AG08395 (cell line): ENCODE data around the gene LYZL2.
"Not testable (repeated sequence)": the region's sequence is repeated elsewhere in the genome, so short reads cannot be mapped to it uniquely, and the experiment has no call there.

Source experiments
- DNase-seq: peaks from one replicate; pipeline ENCODE4 v3.0.0; 2012; ENCODE audit warnings: mixed read lengths, low spot score

LYZL2 gene

GRCh38 chr10:30594077-30594476 is 35.5 kb downstream of the LYZL2 start:
- DNase-seq, result no peak

GRCh38 chr10:30592770-30593169 is 36.8 kb downstream of the LYZL2 start:
- not testable (repeated sequence) for DNase-seq

- peak; percentile 55 for DNase-seq
Measured at GRCh38 chr10:30591249-30591670, 38.3 kb downstream of the LYZL2 start.

DNA sequence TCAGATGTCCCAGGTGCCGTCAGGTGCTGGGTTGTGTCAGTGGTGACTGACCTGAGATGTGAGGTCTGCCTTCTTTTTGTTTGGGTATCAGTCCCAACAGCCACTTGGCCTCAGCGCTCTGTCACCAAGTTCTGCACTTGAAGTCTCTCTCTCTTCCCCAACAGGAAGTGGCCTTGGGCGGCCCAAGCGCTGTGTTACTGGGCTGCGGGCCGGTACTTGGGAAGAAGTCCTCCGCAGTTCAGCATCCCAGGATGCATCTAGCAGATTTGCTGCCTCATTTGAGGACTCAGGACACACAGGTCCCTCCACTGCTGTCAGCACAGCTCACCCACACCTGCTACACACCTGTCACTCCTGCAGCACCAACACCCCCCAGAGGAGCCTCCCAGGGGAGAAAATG is 40.1 kb downstream of the LYZL2 start:
- DNase-seq, result no peak

GRCh38 chr10:30587522-30588031 is 42.0 kb downstream of the LYZL2 start:
- no peak for DNase-seq

DNA sequence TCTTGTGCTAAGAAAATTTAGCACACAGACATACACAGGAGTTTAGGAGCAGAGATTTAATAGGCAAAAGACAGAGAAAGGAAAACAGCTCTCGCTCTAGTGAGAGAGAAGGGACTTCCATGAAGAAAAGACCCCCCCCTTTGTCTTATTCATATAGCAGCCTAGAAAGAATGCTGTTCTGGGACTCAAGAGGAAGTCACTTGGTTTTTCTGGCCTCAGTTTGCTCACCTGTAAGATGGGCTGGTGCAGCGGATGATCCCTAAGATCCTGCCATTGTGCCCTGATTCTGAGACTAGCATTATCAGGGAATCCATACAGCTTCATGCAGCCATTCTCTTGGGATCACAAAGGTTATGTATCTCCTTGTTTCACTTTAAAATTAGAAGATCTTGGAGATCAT is 42.7 kb downstream of the LYZL2 start:
- no peak for DNase-seq

DNA sequence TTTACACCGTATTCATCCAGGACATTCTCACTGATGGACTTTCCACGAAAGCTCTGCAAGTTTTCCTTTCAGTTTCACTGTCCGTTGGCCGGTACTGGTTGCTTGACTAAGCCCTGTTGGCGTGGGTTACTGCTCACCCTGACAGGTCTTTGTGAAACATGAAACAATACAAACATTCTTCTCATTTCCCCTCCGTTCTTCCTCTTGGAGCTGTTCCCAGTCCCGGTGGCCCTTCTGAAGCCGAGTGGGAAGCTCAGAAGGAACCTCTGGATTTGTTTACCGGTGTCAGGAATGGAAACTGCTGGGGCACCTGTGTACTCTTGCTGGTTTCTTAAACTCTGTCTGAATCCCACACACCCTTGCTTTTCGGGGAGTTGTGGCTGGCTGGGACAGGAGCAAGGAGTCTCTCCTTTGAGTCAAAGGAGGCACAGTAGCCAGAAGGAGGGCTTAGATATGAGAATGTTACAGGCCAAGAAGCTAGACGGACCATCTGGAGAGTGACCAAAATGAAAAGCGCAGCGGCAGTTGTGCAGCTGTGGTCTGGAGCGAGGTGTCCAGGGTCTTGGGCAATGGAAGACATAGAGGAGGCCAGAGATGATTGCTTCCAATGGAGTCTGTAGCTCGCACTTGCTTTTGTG is 45.7 kb downstream of the LYZL2 start:
- peak; percentile 68 for DNase-seq

- DNase-seq, result peak; percentile 71
Measured at GRCh38 chr10:30581779-30582380, 47.7 kb downstream of the LYZL2 start.

- no peak for DNase-seq
Measured at GRCh38 chr10:30580676-30581075, 48.9 kb downstream of the LYZL2 start.

- DNase-seq, result no peak
Measured at GRCh38 chr10:30580241-30580640, 49.3 kb downstream of the LYZL2 start.

GRCh38 chr10:30579574-30579973 is 50.0 kb downstream of the LYZL2 start:
- DNase-seq, result no peak

GRCh38 chr10:30577048-30577447 is 52.5 kb downstream of the LYZL2 start:
- DNase-seq, result no peak

GRCh38 chr10:30576641-30577040 is 52.9 kb downstream of the LYZL2 start:
- DNase-seq, result no peak

- DNase-seq, result no peak
Measured at GRCh38 chr10:30574432-30574796, 55.1 kb downstream of the LYZL2 start.

GRCh38 chr10:30573721-30574431 is 55.7 kb downstream of the LYZL2 start:
- DNase-seq, result no peak

DNA sequence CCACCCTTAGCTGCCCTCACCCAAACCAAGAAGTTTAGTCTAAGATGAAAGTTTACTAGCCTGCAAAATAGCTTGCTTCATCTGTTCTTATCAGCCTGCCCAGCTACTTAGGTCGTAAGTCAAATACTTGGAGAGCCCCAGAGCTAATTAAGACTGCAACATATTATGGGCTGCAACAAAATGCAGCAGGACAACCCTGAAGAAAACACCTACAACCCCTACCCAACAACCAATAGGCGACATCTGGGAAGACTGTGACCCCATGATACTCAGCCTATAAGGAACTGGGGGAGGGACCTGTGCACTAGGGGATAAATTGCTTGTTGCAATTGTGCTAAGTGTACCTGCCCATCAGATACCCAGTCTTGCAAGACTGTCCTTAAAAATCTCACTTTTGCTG is 64.1 kb downstream of the LYZL2 start:
- no peak for DNase-seq

DNA sequence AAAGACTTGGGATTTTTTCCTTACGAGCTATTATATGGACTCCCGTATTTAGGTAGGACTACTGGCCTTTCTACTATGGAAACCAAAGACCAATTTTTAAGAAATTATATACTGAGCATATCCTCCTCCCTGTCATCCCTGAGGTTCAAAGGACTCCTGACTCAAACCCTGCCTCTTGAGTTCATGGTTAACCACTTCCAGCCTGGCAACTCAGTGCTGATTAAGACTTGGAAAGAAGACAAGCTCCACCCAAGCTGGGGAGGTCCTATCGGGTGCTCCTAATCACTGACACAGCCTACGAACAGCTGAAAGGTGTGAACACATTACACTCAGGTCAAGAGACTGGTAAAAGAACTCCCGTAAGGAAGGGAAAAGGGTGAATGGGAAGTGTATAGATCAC is 66.8 kb downstream of the LYZL2 start:
- DNase-seq, result no peak
